ENCODE results near the gene PRCC.
"Not testable (repeated sequence)": the region's sequence is repeated elsewhere in the genome, so short reads cannot be mapped to it uniquely, and the experiment has no call there.

PRCC gene

DNA sequence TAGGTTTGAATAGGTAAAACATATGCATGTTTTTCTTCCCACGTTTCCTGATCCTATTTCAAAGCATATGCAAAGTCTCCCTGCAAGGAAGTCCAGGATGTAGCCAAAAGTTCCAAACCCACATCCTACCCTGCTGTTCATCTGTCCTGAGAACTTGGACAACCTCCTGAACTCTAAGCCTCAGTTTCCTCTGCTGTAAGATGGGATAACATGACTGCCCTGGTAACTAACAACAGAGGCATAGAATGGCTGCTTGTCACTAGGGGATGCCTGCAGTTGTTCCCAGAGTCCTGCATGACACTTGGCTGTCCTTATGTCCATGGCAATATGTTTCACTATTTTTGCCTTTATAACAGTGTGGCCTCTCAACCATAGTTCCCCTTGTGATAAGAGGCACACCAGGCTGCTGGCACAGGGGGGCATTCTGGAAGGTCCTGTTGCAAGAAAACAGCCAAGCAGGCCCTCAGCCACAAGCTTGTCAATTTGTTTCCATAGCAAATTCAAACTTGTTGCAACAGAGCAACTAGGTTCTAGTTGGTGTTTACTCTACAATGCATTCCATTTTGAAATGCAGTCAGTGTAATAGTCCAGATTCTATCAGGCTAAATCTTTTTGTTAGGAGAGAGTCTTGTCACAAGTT, 14.4 kb upstream of the PRCC start:
- TF ChIP-seq ARNT (IDR thresholded peaks at IDR 0.05) (no peak), TARDBP (IDR thresholded peaks at IDR 0.05) (no peak), SUZ12 (IDR thresholded peaks at IDR 0.05) (no peak), ELF4 (IDR thresholded peaks at IDR 0.05) (no peak), FOXK2 (IDR thresholded peaks at IDR 0.05) (no peak), CTBP1 (IDR thresholded peaks at IDR 0.05; ENCODE audit: borderline replicate concordance) (no peak), L3MBTL2 (conservative IDR thresholded peaks at IDR 0.05) (no peak), HDGF (IDR thresholded peaks at IDR 0.05; ENCODE audit: borderline replicate concordance) (no peak), NFRKB (IDR thresholded peaks at IDR 0.05) (no peak), LEF1 (IDR thresholded peaks at IDR 0.05; ENCODE audit: borderline replicate concordance) (no peak), SP1 (IDR thresholded peaks at IDR 0.05) (no peak), ZNF384 (IDR thresholded peaks at IDR 0.05) (no peak), FOXA1 (IDR thresholded peaks at IDR 0.05) (no peak)
- TF ChIP-seq, protein P1, sequence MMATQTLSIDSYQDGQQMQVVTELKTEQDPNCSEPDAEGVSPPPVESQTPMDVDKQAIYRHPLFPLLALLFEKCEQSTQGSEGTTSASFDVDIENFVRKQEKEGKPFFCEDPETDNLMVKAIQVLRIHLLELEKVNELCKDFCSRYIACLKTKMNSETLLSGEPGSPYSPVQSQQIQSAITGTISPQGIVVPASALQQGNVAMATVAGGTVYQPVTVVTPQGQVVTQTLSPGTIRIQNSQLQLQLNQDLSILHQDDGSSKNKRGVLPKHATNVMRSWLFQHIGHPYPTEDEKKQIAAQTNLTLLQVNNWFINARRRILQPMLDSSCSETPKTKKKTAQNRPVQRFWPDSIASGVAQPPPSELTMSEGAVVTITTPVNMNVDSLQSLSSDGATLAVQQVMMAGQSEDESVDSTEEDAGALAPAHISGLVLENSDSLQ (IDR thresholded peaks at IDR 0.05), result no peak
- no peak for DNase-seq (ENCODE audit: extremely low spot score)
- ChIA-PET CTCF (interaction anchor here (0.8 to 2.2 kb wide), 4 partner anchors 14 to 107 kb away, joined by 3 to 10 read pairs (median 4); partner anchors contain the start of gene PRCC), POLR2A (interaction anchor here (0.9 to 4.5 kb wide), 7 partner anchors 11 to 129 kb away, joined by 3 to 80 read pairs (median 7); partner anchors contain the start of genes ISG20L2, METTL25B, MRPL24 and PRCC)

DNA sequence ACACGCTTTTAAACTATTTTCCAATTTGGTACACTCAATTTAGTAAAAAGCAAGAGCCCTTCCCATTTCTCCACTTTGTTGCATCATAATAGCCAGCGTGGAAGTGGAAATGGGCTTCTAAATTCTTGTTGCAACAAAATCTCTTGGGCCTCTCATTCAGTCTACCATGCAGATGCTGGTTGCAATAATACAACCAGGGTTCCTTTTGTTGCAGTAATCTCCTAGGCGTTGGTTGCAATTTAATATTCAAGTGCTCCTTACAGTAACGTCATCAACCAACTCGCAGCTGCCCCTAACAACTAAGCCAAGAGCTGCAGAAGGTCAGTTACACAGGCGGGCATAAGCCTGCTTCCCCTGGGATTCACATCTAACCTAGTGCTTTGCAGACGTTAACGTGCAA, 13.1 kb upstream of the PRCC start:
- no peak for DNase-seq (ENCODE audit: extremely low spot score)
- CTCF ChIA-PET, result no interaction called here
- TF ChIP-seq SP1 (IDR thresholded peaks at IDR 0.05) (no peak), L3MBTL2 (conservative IDR thresholded peaks at IDR 0.05) (no peak)
- POLR2A ChIA-PET, result no interaction called here

DNA sequence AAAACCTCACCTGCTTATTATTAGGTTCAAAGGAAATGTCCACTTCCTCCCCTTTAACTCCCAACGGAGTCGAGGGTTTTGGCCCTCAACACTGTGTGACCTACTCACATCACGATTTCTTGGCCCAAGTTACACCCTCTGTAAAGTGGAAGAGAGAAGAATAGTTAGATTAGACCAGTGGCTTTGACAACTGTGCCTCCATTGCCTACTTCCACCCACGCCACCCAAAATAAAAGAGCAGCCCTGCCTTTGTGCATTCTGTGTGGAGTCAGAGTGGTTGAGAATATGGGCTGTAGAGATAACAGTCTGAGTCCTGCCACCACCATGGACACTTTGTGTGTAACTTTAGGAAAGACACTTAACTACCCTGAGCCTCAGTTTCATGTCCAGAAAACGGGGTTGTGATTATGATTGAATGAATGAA, 11.8 kb upstream of the PRCC start:
- ChIA-PET POLR2A (no interaction called here), CTCF (no interaction called here)
- DNase-seq (ENCODE audit: extremely low spot score), result no peak
- TF ChIP-seq L3MBTL2 (conservative IDR thresholded peaks at IDR 0.05) (no peak), FOXM1 (IDR thresholded peaks at IDR 0.05; ENCODE audit: borderline replicate concordance) (no peak), TARDBP (IDR thresholded peaks at IDR 0.05) (no peak), HDGF (IDR thresholded peaks at IDR 0.05; ENCODE audit: borderline replicate concordance) (no peak)

DNA sequence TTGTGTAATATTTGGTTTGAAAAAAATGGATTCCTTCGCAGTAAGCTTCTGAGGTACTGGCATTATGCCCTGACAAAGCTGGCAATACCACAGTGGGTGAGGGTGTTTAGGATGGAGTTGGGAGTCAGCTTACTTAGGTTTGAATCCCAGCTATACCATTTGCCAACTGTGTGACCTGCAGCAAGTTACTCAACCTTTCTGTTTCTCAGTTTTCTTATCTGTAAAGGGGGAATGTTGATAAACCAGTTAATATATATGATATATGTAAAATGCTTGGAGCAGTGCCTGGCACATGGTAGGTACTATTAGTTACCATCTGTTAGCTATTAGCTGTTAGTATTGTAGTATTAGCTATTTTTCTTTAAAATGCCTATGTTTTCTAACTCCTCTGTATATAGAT, 11.0 kb upstream of the PRCC start:
- TF ChIP-seq FOXA1 (IDR thresholded peaks at IDR 0.05) (no peak), CTBP1 (IDR thresholded peaks at IDR 0.05; ENCODE audit: borderline replicate concordance) (no peak), ARNT (IDR thresholded peaks at IDR 0.05) (no peak), HDGF (IDR thresholded peaks at IDR 0.05; ENCODE audit: borderline replicate concordance) (no peak), L3MBTL2 (conservative IDR thresholded peaks at IDR 0.05) (no peak), SUZ12 (IDR thresholded peaks at IDR 0.05) (no peak), ZNF384 (IDR thresholded peaks at IDR 0.05) (no peak)
- TF ChIP-seq, protein P1 (IDR thresholded peaks at IDR 0.05), result no peak
- CTCF ChIA-PET, result interaction anchor here (0.6 to 1.5 kb wide), 3 partner anchors 15 to 66 kb away, joined by 3 to 4 read pairs (median 3); no protein-coding TSS in a partner anchor
- POLR2A ChIA-PET, result interaction anchor here (0.8 to 3.0 kb wide), 3 partner anchors 10 to 30 kb away, joined by 3 to 11 read pairs (median 6); partner anchors contain the start of genes MRPL24 and PRCC
- DNase-seq (ENCODE audit: extremely low spot score), result no peak

DNA sequence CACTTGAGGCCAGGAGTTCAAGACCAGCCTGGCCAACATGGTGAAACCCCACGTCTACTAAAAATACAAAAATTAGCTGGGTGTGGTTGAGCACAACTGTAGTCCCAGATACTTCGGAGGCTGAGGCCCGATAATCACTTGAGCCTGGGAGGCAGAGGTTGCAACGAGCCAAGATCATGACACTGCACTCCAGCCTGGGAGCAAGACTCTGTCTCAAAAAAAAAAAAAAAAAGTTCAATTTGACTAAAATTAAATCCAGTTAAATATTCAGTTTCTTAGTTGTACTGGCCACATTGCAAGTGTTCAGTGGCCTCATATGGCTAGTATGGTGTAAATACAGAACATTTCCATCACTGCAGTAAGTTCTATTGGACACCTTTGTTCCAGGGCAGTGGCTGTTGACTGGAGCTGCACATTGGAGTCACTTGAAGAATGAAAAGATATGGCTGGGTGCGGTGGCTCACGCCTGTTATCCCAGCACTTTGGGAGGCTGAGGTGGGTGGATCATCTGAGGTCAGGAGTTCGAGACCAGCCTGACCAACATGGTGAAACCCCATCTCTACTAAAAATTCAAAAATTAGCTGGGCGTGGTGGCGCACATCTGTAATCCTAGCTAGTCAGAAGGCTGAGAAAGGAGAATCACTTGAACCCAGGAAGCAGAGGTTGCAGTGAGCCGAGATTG, 9.6 kb upstream of the PRCC start:
- POLR2A ChIA-PET, result interaction anchor here (1.9 to 3.0 kb wide), 2 partner anchors 9 to 31 kb away, joined by 6 to 11 read pairs; partner anchors contain the start of gene PRCC
- CTCF ChIA-PET, result interaction anchor here (1.2 to 1.5 kb wide), 2 partner anchors 31 to 68 kb away, joined by 3 read pairs; no protein-coding TSS in a partner anchor
- not testable (repeated sequence) for DNase-seq (ENCODE audit: extremely low spot score)

DNA sequence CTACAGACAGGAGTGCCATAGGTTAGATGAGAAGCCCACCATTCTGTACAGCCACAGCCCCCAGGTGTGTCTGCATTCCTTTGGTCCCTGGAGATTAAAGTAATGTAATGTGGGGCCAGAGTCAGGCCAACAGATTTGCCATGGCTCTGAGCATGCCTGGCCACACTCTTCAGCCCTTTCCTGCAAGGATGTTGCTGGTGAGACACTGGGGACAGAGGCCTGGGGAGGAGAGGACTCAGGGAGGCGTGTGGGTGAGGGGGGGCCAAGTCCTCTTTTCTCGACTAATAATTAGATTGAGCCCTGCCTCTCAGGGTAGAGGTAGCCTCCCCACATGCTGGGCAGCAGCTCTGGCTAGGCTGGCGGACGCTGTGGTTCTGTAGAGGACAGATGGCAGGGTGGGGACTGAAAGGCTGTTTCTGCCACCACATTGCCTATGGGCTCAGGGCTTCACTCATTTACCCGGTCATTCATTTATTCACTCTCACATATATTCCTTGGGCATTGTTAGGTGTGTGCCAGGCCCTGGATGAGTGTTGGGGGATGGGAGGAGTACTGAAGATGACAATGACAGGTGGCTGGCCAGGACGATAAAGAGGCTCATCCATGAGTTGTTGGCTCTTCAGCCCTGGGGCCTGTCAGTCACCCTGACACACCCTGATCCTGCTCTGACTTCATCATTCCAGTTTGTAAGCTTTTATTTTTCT, 7.1 kb upstream of the PRCC start:
- no peak for DNase-seq (ENCODE audit: extremely low spot score)
- CTCF ChIA-PET, result interaction anchor here (0.6 kb wide), 1 partner anchor 37 kb away, joined by 4 read pairs; no protein-coding TSS in a partner anchor
- TF ChIP-seq, protein P1 (IDR thresholded peaks at IDR 0.05), result peak; percentile 37
- no peak for TF ChIP-seq HDGF (IDR thresholded peaks at IDR 0.05; ENCODE audit: borderline replicate concordance)
- POLR2A ChIA-PET, result interaction anchor here (1.5 kb wide), 1 partner anchor 32 kb away, joined by 7 read pairs; the partner anchor contains the start of genes ISG20L2 and METTL25B

DNA sequence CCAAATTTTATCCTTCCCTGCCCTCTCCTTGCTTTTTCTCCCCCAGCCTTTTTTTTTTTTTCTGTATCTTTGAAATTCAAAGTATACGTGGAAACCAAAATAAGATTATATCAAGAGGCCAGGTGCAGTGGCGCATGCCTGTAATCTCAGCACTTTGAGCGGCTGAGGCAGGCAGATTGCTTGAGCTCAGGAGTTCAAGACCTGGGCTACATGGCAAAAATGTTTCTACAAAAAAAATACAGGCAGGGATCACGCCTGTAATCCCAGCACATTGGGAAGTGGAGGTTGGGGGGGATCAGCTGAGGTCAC, 6.6 kb upstream of the PRCC start:
- TF ChIP-seq FOXA1 (IDR thresholded peaks at IDR 0.05) (no peak), BHLHE40 (IDR thresholded peaks at IDR 0.05; ENCODE audit: borderline replicate concordance) (no peak), L3MBTL2 (conservative IDR thresholded peaks at IDR 0.05) (no peak), FOXK2 (IDR thresholded peaks at IDR 0.05) (no peak), SUZ12 (IDR thresholded peaks at IDR 0.05) (no peak), ZNF384 (IDR thresholded peaks at IDR 0.05) (no peak), HDGF (IDR thresholded peaks at IDR 0.05; ENCODE audit: borderline replicate concordance) (no peak), ARNT (IDR thresholded peaks at IDR 0.05) (no peak), CTBP1 (IDR thresholded peaks at IDR 0.05; ENCODE audit: borderline replicate concordance) (no peak), TARDBP (IDR thresholded peaks at IDR 0.05) (no peak)
- TF ChIP-seq, protein P1 (IDR thresholded peaks at IDR 0.05), result no peak
- ChIA-PET CTCF (interaction anchor here (0.6 kb wide), 1 partner anchor 36 kb away, joined by 4 read pairs; no protein-coding TSS in a partner anchor), POLR2A (interaction anchor here (1.3 to 1.5 kb wide), 2 partner anchors 9 to 33 kb away, joined by 4 to 7 read pairs; partner anchors contain the start of genes HDGF, ISG20L2 and METTL25B)
- DNase-seq (ENCODE audit: extremely low spot score), result no peak

DNA sequence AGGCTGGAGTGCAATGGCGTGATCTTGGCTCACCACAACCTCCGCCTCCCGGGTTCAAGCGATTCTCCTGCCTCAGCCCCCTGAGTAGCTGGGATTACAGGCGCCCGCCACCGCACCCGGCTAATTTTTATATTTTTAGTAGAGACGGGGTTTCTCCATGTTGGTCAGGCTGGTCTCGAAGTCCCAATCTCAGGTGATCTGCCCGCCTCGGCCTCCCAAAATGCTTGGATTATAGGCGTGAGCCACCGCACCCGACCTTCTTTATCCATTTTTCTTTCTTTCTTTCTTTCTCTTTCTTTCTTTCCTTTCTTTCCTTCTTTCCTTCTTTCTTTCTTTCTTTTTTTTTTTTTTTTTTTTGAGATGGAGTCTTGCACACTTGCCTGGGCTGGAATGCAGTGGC, 2.2 kb upstream of the PRCC start:
- ChIA-PET CTCF (interaction anchor here (0.7 to 2.6 kb wide), 3 partner anchors 29 to 75 kb away, joined by 3 to 22 read pairs (median 4); no protein-coding TSS in a partner anchor), POLR2A (interaction anchor here (7.3 to 7.7 kb wide), 2 partner anchors 14 to 38 kb away, joined by 80 to 92 read pairs; partner anchors contain the start of genes HDGF, ISG20L2 and METTL25B)
- not testable (repeated sequence) for DNase-seq (ENCODE audit: extremely low spot score)
